ENCODE results near the gene RYR2.

GRCh38 chr1:237568955-237569354 is 527.0 kb downstream of the RYR2 start:
- TF ChIP-seq CTCF (IDR thresholded peaks at IDR 0.05) (no peak), POLR2A (IDR thresholded peaks at IDR 0.05) (no peak)
